HG02623 (cell line): Measurements from ENCODE around the gene ZNF407.
"Not testable (repeated sequence)": the region's sequence is repeated elsewhere in the genome, so short reads cannot be mapped to it uniquely, and the experiment has no call there.

Source experiments
- ATAC-seq: cut with Tn5 transposase; IDR thresholded peaks from one replicate; pipeline ENCODE4 v1.9.1; 2021; ENCODE audit warnings: moderate library complexity; ENCODE audit not compliant: unreplicated experiment

Gene ZNF407, protein sequence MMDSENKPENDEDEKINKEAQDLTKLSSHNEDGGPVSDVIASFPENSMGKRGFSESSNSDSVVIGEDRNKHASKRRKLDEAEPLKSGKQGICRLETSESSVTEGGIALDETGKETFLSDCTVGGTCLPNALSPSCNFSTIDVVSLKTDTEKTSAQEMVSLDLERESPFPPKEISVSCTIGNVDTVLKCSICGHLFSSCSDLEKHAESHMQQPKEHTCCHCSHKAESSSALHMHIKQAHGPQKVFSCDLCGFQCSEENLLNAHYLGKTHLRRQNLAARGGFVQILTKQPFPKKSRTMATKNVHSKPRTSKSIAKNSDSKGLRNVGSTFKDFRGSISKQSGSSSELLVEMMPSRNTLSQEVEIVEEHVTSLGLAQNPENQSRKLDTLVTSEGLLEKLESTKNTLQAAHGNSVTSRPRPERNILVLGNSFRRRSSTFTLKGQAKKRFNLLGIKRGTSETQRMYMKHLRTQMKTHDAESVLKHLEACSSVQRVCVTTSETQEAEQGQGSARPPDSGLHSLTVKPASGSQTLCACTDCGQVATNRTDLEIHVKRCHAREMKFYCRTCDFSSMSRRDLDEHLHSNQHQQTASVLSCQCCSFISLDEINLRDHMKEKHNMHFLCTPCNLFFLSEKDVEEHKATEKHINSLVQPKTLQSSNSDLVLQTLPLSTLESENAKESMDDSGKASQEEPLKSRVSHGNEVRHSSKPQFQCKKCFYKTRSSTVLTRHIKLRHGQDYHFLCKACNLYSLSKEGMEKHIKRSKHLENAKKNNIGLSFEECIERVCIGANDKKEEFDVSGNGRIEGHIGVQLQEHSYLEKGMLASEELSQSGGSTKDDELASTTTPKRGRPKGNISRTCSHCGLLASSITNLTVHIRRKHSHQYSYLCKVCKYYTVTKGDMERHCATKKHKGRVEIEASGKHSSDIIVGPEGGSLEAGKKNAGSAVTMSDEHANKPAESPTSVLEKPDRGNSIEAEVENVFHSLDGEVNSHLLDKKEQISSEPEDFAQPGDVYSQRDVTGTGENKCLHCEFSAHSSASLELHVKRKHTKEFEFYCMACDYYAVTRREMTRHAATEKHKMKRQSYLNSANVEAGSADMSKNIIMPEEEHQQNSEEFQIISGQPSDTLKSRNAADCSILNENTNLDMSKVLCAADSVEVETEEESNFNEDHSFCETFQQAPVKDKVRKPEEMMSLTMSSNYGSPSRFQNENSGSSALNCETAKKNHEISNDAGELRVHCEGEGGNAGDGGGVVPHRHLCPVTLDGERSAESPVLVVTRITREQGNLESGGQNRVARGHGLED (N-terminal part only)

DNA sequence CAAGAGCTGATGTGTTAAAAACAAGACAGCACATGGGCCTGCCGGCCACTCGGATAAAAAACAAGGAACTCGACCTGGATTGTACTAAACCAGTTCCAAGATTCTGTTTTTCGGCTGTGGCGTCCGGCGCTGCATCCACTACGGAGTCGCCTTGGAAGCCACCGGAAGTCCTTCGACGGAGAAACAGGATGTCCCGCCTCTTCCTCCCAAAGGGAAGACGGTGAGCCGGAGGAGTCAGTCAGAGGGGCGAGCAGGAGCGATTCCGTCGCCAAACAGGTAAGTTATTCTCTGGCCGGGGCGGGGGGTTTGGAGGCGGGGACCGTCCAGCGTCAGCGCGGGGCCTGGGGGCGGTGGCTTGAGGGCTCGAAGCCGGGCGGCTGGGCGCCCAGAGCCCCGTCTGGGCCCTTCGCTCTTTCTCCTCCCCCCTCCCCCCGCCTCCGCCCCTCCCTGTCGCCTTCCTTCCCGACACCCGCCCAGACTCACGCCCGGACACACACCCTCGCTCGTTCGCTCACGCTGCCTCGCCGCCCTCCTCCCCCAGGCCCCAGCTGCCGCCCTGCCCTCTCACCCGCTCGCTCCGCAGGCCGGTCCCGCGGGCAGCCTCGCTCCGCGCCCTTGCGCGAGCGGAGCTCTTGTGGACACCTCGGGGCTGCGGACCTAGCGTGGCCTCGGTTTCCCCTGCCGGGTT lies at the start of gene ZNF407:
Gene ZNF407 (plus strand): TSS at position 209 of the 688 bp plus-strand sequence. CDS start 33,150 bp downstream, outside the sequence.
- peak; percentile 67 for ATAC-seq

DNA sequence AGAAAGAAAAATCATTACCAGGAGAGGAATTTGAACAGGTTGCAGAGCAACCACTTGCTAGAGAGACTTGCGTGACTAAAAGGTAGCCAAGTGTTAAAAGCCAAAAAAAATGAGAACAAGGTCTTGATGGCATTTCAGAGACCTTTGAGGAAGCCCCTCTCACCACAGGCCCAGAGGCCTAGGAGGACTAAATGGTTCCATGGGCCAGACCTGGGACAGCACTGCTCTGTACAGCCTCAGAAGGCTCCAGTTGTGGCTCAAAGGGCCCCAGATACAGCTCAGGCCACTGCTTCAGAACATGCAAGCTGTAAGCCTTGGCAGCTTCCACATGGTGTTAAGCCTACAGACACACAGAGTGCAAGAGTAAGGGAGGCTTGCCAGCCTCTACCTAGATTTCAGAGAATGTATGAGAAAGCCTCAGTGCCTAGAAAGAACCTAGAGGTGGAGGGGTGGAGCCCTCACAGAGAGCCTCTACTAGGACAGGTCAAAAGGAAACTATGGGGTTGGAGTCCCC lies 48.0 kb upstream of the ZNF407 start:
- no peak for ATAC-seq

DNA sequence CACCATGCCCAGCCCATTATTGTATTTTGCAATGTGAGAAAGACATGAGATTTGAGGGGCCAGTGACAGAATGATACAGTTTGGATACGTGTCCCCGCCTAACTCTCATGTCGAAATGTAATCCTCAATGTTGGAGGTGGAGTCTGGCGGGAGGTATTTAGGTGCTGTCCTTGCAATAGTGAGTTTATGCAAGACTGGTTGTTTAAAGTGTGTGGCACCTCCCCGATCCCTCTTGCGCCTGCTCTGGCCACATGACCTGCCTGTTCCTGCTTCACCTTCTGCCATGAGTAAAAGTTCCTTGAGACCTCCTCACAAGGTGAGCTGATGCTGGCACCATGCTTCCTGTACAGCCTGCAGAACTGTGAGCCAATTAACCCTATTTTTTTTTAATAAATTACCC lies 46.8 kb upstream of the ZNF407 start:
- no peak for ATAC-seq

DNA sequence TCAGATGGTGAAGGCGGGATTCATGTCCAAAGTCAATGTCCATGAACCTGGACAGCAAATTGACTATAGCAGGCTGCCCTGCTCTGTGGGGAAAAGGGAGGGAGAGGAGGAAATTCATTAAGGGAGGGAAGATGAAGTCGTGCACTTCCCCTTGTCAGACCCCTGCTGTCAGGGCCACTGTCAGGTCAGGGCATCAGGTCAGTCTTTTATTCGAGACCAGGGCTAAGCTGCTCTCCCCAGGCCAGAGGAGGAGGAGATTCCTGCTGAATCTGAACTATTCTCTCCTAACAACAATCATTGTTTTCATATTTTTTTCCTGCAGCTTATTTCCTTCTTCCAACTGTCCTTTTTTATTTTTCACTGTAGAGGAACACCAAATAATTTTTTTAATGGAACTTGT lies 46.2 kb upstream of the ZNF407 start:
- no peak for ATAC-seq

DNA sequence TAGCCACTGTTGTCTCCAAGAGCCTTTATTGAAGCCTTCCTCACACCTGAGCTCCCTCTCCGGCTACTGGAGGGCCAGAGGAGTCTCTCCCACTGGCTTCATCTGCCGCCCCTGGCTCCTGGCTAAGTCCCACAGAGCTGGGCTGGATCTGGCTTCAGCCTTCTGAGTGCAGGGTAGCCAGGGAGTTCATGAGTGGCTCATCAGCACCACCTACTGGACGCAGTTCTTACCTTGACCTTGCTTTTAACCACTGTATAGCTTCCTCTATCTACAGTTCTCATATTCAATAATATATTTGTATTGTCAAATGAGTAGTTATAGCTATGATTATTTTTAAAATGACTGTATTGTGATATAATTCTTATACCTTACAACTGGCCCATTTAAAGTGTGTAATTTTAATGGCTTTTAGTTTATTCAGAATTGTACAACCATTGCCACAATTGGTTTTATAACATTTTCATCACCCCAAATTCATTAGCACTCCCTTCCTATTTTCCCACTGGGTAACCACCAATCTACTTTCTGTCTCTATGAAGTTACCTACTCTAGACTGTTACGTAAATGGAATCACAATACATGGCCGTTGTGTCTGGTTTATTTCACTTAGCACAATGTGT lies 45.6 kb upstream of the ZNF407 start:
- ATAC-seq: peak; percentile 99

DNA sequence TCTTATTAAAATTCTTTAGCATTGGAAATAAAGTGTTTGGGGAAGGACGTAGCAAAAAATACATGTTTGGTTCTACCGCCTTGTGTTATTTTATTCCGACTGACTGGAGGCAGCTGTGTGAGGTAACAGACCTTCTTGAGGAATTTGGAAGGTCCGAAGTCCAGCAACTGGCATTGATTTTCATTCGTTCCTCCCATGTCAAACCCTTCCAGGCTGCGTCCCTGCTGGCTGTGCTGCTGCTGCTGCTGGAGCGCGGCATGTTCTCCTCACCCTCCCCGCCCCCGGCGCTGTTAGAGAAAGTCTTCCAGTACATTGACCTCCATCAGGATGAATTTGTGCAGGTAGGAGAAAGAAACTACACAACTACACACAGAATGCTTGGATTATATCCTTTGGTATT lies 41.5 kb upstream of the ZNF407 start:
- no peak for ATAC-seq

DNA sequence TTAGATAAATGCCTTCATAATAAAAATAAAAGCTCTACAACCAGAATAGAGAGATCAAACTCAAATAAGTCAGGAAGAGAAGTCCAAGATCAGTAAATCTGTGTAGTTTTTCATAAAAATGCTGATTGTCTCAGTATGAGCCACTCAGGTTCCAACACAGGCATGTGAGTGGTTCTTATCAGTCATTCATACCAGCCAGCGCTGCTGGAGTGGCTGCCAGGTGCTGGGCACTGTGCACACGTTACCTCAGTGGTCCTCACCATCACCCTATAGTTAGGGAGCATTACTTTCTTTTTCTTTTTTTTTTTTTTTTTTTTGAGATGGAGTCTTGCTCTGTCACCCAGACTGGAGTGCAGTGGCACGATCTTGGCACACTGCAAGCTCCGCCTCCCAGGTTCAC lies 39.6 kb upstream of the ZNF407 start:
- ATAC-seq: no peak

DNA sequence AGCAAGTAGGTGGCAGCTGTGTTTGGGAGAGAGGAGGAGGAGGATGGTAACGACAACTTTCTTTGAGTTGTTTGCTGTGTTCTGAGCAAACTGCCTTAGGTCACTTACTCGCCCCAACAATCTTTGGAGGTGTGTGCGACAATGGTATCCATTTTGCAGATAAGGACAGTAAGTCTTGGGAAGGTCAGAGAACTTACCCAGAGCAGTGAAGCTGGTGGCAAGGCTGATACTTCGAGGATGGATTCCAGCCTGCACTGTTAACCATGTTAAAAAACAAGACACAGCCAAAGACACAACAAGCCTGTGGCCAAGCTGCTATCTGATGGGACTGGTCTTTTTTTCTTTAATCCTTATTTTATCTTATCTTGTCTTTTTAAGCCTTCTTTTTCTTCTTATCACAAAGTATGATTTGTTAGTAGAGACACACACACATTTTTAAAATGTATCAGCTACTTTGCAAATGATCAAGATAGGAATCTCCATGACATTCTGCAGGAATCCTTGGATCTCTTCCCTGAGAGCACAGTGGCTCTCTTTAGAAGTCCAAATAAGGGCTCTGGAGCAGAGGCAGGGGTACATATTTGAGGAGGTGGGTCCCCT lies 35.4 kb upstream of the ZNF407 start:
- no peak for ATAC-seq

DNA sequence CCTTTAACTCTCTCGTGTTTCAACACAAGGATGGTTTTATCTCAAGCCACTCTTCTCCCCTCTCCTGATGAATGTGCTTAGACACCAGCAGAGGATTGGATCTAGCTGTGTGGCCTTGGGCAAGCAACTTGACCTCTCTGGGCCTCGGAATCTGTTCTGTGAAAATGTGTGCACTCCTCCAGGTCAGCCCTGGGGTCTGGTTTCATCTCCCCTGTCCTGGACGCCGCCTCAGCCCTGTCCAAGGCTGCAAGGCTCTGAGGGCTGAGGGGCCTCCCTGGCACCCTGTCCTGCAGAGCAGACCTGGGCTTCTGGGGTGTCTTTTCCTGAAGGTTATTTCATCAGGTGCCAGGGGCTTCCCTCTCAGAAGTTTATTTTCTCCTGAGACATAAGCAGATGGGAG lies 34.9 kb upstream of the ZNF407 start:
- ATAC-seq: no peak

DNA sequence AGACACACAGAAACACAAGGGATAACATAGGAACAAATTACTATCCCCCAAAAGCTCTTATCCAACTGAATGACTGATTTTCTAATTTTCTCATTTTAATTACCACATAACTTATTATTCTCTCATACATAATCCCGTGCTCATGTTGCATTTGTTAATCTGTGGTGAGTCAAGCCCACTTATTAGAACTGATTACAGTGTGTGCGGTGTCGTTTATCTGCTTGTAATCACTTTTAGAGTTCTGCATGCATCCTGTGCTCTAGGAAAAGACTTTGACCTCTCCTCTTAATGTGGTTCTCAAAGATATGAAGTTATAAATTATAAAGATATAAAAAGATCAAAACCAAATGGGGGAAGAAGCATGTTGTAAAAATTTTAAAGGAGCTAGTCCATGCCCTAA lies 33.7 kb upstream of the ZNF407 start:
- ATAC-seq: no peak

DNA sequence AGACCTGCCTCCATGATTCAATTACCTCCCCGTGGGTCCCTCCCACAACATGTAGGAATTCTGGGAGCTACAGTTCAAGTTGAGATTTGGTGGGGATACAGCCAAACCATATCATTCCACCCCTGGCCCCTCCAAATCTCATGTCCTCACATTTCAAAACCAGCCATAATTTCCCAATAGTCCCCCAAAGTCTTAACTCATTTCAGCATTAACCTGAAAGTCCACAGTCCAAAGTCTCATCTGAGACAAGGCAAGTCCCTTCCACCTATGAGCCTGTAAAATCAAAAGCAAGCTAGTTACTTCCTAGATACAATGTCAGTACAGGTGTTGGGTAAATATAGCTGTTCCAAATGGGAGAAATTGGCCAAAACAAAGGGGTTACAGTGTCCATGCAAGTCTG lies 32.5 kb upstream of the ZNF407 start:
- not testable (repeated sequence) for ATAC-seq

DNA sequence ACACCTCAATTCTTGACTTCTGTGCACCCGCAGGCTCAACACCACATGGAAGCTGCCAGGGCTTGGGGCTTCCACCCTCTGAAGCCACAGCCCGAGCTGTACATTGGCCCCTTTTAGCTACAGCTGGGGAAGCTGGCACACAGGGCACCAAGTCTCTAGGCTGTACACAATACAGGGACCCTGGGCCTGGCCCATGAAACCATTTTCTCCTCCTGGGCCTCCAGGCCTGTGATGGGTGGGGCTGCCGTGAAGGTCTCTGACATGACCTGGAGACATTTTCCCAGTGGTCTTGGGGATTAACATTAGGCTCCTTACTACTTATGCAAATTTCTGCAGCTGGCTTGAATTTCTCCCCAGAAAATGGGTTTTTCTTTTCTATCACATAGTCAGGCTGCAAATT lies 31.7 kb upstream of the ZNF407 start:
- ATAC-seq: not testable (repeated sequence)

DNA sequence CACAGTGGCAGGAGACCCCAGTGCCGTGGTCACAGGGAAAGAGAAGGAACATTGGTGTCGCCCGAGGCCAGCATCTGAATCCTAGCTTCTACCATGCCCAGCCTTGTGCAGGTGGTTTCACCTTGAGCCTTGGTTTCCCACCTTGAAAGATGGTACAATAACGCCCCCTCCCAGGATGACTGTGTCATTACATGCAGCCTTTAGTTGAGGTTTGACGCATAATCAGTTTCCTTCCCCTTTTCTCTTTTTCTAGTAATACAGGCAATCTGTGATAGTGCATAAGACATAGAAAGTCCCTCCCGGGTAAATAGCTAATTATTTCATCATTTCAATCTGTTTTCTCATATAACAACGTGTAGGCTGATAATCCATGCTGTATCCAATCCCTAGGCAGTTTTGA lies 29.8 kb upstream of the ZNF407 start:
- ATAC-seq: no peak

DNA sequence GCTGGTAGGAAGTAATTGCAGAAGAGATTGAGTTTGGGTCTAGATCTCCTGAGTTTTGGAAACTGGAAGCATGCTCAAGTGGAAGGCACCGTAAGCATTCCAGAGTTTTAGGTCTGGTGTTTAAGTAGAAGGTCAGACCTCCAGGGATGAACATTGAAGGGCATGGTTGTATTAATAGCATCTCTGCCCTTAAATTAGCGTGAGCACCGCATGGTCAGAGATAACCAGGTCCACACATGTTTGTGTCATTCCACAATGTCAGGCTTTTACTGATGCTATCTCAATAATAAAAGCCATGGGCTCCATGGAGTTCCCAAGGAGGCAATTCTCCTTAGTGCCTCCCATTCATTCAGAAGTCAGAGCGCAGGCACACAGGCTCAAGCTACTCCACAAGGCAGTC lies 28.3 kb upstream of the ZNF407 start:
- no peak for ATAC-seq

DNA sequence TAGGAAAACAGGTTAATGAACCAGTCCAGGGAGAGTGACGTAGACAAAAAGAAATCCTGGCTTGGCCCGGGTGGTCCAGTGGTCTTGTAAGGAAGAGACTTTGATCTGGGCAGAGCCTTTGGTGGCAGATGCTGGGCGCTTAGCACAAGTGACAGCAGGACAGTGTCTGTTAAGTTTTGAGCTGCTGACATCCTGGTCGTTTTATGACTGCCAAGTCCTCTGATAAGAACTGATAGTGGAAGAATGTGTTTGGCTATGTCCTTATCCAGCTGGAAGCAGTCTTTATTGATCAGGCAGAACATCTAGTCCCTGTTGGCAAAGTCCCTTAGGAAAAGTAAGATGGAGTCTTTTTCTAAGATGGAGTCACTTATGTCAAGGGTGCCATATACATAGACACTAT lies 27.4 kb upstream of the ZNF407 start:
- ATAC-seq: no peak

DNA sequence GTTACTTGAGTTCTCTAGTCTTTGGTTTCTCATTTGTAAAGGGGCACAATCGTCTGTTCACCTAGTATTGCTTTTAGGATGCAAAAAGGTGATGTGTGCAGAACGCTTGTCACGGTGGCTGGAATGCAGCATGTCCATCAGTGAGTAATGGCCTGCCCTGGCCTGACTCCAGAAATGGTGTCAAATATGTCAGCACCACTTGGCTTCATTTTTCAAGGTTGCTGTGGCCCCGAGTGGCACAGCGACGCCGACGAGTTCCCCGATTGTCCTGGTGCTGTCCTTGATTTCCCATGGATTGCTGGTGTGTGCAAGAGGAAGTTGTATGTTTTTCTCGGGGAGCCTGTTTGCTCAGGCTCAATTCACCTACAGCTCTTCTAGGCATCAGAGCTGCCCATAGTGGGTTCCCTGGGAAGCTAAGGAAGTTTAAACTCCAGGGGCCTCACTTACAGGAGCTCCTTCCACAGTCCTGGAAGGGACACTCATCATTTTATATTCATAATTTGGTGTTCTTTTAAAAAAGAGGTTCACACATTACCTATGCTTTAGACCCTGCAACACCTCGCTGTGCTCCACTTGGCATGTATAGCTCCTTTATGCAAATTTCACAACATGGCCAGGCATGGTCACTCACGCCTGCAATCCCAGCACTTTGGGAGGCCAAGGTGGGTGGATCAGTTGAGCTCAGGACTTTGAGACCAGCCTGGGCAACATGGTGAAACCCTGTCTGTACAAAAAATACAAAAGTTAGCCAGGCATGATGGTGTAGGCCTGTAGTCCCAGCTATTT lies 25.6 kb upstream of the ZNF407 start:
- no peak for ATAC-seq

DNA sequence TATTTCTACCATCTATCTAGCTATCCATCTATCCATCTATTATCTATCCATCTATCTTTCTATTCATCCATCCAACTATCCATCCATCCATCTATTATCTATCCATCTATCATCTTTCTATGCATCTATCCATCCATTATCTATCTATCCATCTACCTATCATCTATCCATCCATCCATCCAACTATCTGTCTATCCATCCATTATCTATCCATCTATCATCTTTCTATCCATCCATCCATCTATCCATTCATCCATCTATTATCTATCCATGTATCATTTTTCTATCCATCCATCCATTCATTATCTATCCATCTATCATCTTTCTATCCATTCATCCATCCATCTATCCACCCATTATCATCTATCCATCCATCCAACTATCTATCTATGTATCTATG lies 24.6 kb upstream of the ZNF407 start:
- ATAC-seq: no peak

DNA sequence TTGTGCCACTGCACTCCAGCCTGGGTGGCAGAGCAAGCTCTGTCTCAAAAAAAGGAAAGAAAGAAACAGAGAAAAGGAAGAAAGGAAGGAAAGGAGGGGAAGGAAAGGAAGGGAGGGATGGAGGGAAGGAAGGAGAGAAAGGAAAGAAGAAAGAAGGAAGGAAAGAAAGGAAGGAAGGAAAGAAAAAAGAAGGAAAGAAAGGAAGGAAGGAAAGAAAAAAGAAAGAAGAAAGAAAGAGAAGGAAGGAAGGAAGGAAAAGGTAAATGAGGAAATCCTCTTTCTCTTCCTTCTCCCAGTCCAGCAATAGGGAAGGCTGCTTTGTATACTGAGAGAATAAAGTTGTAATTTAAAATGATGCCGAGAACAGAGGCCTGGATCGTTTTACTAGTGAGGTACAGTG lies 22.8 kb upstream of the ZNF407 start:
- no peak for ATAC-seq

DNA sequence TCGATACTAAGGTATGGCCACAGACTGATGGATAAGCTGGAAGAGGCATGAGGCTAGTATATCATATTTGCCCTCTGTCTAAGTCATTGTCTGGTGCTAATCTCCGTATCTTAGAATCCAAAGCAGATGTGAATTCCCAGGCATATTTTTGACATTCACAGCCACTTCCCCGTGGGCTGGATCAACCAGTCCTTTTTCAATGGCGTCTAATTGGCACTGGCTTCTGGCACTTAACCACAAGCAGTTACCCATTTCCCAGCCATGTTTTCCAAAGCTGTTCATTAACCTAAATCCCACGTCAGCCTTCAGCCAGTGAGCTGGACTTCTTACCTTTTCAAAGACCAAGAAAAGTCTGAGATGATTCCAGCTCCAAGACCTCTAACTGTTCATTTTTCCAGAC lies 20.7 kb upstream of the ZNF407 start:
- no peak for ATAC-seq
